C4-2B (cell line): ENCODE results near the gene COA8.

Source experiments
- ZFX ChIP-seq: fragments of 450-650 bp; IDR thresholded peaks from 2 replicates; pipeline ENCODE4 v1.6.1; 2017
- TF ChIP-seq, protein P1 (sequence below): fragments of 450-650 bp; conservative IDR thresholded peaks from 2 replicates; pipeline ENCODE4 v1.5.1; 2017; ENCODE audit warnings: mild to moderate bottlenecking

DNA sequence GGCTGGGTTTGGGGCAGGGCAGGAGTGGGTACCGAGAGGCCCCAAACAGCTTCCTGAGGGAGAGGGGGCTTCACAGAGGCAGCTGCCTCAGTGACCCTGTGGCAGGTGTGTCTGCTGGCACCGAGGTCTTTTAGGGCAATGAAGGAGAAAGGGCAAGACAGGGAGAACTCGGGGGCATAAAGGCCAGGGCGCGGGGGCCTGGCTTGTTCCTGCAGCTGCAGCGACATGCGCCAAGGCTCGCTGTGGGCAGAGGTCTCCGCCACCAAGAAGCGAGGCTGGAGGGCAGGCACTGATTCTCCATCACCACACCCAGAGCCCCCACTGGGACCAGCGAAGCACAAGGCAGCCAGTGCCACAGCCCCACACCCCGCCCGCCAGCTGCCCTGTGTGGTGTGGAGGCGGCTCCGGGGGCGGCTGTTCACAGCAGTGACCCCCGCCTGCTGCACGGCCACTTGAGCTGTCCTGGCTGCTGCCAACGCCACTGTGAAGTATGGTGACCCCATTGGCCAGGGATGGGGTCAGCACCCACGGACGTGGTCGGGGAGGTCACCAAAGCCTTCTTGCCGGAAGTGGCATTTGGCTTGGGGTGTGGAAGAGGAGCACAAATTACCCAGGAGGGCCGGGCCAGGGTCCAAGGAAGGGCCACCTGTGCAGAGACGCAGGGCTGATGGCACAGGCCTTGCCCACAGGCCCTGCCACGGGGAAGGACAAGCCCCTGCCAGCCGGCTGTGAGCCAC is 16.7 kb upstream of the COA8 start:
- TF ChIP-seq, protein P1, sequence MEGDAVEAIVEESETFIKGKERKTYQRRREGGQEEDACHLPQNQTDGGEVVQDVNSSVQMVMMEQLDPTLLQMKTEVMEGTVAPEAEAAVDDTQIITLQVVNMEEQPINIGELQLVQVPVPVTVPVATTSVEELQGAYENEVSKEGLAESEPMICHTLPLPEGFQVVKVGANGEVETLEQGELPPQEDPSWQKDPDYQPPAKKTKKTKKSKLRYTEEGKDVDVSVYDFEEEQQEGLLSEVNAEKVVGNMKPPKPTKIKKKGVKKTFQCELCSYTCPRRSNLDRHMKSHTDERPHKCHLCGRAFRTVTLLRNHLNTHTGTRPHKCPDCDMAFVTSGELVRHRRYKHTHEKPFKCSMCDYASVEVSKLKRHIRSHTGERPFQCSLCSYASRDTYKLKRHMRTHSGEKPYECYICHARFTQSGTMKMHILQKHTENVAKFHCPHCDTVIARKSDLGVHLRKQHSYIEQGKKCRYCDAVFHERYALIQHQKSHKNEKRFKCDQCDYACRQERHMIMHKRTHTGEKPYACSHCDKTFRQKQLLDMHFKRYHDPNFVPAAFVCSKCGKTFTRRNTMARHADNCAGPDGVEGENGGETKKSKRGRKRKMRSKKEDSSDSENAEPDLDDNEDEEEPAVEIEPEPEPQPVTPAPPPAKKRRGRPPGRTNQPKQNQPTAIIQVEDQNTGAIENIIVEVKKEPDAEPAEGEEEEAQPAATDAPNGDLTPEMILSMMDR = no peak
- no peak for TF ChIP-seq ZFX
